NCI-H146 (cell line): ENCODE results near the gene ZMYND19.
"Not testable (repeated sequence)": the region's sequence is repeated elsewhere in the genome, so short reads cannot be mapped to it uniquely, and the experiment has no call there.

ENCODE experiments used
- DNase-seq: peaks from one replicate; lab custom pipeline; 2025; lab: John Stamatoyannopoulos, UW

ZMYND19 gene

DNA sequence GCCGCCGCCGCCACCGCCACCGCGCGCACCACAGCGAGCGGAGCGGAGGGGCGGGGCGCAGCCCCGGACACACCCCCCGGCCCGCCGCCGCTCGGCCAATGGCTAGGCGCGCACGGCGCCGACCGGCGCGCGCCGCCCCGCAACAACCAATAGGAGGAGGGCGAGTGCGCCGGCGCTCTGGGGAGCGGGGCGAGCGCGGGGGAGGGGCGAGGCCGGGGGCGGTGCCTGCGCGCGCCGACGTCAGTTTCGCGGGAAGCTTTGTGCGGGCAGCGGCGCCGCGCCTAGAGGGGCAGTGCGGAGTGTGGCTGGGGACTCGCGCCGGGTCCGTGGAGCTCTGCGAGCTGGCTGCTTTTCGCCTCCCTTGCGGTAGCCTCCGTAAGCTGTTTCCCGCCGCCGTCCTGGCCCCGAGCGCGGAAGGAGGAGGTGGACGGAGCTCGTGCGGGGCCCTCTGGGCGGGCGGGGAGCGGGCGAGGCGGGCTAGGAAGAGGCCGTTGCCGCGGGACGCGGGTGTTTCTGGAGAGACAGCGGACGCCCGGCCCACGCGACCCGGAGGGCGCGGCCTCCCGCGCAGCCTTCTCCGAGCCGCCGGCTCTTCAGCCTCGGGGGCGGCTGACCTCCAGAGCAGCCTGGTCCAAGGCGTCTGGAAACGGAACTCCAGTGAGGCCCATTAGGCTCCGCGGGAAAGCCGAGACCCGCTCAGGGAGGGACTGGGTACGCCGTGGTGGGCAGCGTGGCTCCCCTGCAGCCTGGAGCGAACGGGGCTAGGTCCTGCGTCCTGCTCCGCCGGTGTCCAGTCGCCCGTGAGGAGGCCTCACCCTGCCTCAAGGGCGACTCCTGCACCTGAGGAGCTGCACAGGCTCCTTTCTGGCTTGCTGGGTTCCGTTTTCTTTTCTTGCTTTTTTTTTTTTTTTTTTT lies at the start of gene ZMYND19:
ZMYND19 (minus strand) TSS at position 44 of the 915 bp plus-strand sequence. CDS start 249 bp downstream, outside the sequence.
- peak; percentile 78 for DNase-seq

DNA sequence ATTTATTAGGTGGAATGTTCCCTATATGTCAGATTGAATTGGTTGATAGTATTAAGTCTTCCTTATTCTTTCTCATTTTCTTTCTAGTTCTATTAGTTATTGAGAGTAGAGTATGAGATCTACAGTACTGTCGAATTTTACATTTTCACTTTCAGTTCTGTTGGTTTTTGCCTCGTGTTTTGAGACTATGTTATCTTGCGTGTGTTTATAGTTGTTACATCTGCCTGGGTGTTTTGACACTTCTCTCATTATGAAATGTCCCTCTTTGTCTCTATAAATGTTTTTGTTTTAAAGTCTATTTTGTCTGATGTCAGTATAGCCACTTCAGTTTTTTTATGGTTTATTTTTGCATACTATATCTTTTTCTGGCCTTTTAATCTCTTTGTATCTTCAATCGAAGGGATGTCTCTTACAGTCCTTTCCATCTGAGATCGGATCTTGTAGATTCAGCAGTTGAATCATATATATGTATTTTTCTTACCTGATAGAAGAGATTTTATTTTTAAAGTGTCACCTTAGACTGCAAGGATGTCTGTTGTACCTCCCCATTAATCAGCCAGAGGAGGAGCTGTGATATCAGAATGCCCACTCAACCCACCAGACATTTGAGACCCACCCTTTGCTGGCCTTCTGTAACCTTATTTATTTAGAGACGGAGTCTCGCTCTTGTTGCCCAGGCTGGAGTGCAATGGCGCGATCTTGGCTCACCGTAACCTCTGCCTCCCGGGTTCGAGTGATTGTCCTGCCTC lies 49.2 kb upstream of the ZMYND19 start:
- DNase-seq, result no peak

DNA sequence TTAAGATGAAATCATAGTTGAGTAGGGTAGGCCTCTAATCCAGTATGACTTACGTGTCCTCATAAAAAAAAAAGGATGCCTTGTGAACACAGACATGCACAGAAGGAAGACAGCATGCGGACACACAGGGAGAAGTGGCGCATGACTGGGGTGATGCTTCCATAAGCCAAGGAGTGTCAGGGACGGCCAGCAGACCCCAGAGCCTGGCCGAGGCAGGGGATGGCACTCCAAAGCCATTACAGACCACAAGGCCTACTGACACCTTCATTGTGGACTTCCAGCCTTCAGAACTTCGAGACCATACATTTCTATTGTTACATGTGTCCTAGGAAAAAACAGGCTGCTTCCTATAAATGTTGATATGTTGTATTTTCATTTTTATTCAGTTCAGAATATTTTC lies 48.4 kb upstream of the ZMYND19 start:
- no peak for DNase-seq

DNA sequence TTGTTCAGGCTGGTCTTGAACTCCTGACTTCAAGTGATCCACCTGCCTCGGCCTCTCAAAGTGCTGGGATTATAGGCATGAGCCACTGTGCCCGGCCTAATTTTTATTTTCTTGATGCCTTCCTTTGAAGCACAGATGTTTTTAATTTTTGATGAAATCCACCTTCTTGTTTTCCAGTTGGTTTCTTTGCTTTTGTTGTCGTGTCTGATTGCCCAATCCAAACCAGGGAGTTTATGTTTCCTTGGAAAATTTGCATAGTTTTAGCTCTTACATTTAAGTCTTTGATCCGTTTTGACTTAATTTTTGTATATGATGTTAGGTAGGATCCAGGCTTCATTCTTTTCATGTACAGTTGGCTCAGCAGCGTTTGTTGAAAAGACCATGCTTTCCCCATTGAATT lies 43.7 kb upstream of the ZMYND19 start:
- DNase-seq, result no peak

DNA sequence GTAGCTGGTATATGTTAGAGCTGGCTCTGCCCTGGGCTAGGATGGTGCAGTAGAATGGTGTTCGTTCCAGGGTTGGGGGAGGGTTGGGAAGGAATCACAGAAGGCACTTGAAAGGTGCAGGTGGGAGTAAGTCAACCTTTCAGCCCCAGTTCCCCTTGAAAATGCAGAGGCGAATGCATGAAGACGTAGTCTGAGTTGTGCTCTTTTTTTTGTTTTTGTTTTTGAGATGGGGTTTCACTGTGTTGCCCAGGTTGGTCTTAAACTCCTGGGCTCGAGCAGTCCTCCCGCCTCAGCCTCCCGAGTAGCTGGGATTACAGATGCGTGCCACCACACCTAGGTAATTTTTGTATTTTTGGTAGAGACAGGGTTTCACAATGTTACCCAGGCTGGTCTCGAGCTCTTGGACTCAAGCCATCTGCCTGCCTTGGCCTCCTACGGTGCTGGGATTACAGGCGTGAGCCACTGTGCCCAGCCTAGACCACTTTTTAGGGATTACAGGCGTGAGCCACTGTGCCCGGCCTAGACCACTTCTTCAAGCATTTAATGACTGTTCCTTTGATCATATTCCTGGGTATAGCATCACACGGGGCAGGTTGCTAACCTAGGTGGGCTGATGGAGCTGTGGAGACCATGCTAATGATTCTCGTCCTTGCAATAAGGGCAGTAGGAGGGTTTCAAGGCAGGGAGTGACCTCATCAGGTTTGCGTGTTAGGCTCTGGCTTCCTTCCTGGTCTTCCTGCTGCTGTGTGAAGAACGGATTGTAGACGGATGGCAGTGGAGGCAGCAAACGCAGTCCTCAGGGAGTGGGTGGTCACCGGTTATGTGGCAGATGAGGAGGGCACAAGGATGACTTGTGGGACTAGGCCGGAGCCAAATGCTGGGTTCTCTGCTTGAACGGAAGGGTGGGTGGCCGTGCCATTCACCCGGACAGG lies 42.2 kb upstream of the ZMYND19 start:
- no peak for DNase-seq

DNA sequence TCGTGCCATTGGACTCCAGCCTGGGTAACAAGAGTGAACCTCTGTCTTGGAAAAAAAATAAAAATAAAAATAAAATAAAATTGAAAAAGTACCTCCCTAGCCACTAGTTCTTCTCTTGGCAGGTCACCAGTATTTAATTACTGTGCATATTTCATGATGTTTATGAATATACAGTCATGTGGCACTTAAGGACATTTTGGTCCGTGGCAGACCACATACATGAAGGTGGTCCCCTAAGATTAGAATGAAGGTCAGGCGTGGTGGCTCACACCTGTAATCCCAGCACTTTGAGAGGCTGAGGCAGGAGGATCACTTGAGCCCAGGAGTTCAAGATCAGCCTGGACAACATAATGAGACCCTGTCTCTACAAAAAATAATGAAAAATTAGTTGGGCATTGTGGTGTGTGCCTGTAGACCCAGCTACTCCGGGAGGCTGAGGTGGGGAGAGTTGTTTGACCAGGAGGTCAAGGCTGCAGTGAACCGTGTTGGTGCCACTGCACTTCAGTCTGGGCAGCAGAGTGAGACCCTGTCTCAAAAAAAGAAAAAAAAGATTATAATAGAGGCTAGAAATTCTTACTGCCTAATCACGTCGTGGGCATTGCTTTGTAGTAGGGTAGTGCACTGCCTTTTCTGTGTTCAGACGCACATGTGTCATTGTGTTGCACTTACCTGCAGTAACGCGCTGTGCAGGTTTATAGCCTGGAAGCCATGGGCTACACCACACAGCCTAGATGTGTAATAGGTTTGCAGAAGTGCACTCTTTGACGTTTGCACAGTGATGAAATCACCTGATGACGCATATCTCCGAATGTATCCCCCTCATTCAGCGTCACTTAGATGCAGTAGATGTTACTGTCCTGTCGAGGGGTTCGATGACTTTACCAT lies 41.3 kb upstream of the ZMYND19 start:
- DNase-seq, result no peak

DNA sequence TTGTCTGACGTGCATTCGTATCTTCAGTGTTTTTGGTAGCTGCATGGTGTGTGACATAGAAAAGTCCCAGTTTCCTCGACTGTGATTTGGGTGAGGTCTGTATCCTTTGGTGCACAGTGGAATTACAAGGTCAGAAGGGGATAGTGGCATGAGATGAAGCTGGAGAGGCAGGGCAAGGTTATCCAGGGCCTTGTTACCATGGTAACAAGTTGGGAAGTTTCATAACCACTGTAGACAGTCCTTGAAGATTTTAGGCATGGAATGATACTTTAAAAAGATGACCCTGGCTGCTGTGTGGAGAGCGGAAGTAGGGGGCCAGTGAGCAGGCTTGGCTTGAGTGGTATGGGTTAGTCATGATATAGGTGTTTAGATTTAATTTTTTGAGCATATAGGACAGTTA lies 40.4 kb upstream of the ZMYND19 start:
- DNase-seq, result no peak

DNA sequence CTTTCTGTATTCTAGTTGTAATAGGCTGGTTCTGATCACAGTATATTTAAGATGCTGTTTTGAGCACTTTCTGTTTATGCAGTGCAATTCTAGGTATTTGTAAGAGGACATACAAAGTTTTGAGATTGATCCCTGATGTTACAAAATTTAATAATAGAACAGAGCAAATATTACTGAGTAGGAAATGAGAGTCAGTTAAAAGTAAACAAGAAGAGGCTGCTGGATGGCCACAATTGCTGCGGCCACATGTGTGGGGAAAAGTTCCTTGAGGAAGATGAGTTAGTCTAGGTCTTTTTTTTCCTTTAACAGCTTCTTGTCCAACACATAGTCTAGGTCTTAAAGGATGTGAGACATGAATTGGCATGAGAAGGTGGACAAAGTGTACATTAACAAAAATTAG lies 39.8 kb upstream of the ZMYND19 start:
- no peak for DNase-seq

DNA sequence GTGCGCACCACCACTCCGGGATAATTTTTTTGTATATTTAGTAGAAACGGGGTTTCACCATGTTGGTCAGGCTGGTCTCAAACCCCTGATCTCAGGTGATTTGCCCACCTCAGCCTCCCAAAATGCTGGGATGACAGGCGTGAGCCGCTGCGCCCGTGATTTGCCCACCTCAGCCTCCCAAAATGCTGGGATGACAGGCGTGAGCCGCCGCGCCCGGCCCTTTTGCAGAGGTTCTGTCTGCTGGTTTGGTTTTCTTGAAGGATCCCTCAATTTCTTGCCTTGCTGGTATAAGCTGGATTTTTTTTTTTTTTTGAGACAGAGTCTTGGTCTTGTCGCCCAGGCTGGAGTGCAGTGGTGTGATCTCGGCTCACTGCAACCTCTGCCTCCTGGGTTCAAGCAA lies 37.1 kb upstream of the ZMYND19 start:
- DNase-seq, result not testable (repeated sequence)

DNA sequence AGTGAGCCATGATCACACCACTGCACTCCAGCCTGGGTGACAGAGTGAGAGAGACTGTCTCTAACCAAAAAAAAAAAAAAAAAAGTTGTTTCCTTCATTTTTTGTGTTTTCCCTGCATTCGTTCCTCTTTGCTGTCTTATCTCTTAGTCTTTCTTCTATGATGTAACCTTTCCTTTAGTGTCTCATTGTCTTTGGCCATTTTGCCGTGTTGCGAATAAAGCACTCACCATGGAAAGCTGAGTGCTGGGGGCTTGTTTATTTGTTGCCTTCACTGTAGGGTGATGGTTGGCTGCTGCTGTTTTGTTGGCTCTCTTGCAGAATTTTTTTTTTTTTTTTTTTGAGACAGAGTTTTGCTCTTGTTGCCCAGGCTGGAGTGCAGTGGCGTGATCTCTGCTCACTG lies 36.2 kb upstream of the ZMYND19 start:
- DNase-seq, result no peak

DNA sequence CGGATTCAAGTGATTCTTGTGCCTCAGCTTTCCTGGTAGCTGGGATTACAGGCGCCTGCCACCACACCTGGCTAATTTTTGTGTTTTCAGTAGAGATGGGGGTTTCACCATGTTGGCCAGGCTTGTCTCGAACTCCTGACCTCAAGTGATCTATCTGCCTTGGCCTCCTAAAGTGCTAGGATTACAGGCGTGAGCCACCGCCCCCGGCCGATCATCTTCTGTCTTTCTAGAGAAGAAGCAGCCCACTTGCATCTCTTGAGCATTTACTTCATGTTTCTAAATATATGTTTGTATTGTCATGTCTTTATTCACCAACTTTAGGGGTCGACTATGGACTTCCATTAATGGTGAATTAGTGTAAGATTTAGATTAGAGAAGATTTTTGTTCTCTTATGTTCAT lies 31.9 kb upstream of the ZMYND19 start:
- DNase-seq, result not testable (repeated sequence)

DNA sequence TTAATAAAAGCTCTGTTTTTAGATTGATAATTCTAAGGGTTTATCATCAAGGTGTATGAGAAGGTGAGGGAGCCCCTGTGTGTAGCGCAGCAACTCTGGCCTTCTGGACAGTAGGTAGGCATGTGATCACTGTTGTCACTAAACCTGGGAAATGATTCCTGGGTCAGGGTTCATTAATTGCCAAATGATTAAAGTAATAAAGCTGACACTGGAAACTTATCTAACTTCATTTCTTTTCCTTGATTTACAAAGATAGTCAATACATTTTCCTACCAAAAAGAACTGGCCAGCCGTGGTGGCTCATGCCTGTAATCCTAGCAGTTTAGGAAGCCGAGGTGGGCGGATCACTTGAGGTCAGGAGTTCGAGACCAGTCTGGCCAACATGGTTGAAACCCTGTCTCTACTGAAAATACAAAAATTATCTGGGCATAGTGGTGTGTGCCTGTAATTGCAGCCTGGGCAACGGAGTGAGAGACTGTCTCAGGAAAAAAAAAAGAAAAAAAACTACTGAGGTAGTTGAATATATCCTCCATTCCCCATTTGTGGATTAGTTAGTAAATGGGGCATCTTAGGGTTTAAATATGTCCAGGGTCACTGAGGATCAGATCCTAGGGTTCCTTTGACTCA lies 30.9 kb upstream of the ZMYND19 start:
- DNase-seq, result no peak

DNA sequence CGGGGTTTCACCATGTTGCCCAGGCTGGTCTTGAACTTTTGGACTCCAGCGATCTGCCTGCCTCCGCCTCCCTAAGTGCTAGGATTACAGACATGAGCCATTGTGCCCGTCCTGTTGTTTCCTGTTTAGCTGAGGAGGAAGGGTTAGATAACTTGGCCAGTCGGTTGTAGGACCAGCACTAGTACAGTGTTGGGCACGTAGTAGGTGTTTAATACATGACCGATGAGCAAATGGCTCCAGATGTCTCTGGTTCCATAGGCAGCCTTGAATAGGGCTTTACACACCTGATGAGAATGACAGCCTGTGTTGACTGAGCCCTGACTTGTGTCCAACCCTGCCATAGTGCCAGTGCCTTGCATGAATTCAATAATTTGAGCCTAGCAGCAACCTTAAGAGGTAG lies 30.3 kb upstream of the ZMYND19 start:
- no peak for DNase-seq

DNA sequence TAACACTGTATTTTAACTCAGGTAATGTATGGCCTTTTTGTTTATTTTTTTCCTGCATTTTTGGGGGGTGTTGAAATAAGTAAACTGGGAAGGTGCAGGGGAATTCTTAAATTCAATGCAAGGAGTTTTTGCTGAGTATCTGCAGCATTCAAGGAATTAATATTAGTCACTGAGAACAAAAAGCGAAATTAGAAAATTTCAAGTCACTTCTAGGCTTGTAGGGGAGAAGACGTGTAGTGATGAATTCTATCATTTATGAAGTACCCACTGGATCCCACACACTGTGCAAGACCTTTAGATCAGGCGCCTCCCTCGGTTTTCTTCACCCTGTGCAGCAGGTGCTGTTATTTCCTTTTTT lies 29.7 kb upstream of the ZMYND19 start:
- DNase-seq, result no peak

DNA sequence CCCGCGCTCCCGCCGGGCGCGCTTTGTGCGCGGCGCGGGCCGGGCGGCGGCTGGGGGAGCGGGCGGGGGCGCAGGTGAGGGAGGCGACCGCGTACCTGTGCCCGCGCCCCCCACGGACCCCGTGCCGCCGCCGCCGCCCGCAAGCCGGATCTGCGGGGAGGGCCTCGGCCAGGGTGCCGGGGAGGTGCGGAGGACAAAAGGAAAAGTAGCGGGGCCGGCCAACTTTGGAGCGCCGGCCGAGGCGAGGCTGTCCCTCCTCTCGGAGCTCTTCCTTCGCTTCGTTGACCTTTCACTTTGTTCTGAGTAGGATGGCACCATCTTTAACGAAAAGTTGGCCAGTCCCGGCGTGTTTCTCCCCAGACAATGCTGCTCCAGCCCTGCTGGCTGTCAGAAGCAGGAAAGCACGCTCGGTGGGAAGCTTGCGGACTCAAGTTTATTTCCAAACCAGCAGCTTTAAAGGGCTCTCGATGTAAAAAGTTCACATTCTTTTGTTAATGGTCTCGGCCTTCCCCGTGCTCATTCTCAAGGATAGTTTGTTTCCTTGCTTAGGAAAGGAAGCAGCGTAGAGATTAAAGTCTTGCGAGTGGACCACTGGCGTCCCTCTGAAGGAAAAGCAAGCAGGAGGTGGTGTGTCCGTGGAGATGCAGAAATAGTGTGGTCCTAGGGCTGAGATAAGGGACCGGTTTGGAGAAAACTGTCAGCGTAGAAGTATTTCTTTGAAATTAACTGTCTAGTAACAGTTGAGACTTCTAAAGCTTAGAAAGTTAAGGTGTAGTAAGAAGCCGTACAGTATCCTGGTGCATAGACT lies 29.1 kb upstream of the ZMYND19 start:
- peak; percentile 14 for DNase-seq

DNA sequence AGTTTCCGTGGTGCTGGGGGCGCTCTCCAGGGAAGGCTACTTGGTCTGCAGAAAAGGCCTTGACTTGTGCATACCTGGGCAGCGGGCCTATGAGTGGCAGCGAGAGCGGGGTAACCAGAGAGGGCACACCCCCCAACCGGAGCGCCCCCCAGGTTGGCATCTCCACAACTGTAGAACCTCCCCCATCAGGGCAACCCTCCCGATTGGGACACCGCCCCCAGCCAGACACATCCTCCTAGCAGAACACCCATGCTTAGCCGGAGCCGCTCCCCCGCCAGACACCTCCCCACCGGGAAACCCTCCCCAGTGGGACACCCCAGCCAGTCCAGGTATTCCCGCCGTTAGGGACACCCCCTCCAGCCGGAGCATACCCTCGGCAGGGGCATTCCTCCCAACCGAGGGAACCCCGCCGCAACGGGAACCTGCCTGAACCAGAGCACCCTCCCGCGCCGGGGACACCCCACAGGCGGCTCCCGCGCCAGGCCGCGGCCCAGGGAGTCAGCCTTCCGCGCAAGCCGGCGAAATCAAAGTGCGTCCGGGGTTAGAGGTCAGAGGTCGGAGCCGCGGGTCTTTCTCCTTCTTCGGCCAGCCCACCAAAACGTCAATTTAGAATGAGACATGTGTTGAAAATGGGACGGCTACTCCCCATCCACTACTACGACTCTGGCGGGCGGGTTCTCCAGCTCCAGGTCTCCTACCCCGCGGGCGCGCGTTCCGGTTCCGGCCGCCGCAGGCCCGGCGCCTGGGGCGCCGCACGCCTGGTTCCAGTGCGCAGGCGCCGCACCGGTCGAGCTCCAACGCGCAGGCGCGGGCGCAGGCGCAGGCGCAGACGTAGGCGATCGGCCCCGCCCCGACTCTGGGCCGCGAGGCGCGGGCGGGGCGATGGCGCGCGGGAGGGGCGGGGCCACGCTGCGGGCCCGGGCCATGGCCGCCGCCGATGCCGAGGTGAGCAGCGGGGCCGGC lies 28.1 kb upstream of the ZMYND19 start, which contains the start of gene EHMT1:
EHMT1 (plus strand) TSS at position 901 of the 963 bp plus-strand sequence; CDS start at position 925, 24 bp downstream.
- peak; percentile 84 for DNase-seq

DNA sequence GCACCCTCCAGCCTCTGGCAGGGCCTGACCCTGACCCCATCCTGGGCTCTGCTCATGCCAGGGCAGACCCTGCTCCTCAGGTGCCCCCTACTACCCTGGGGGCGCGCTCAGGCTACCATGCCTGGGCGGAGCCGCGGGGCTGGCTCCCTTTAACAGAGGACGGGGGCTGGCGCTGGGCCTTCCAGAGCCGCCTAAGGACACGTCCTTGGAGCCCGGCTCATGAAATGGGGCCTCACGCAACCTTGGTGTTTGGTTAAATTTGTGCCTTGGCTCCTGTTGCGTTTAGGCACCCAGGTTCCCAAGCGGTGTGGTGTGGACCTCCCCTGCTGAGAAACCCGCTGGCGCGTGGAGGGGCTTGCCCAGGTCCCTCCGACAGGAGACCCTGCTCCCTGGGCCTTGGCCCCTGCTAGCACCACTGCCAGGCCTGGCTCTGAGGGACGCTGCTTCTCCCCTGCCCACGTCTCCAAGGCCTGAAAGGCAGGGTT lies 25.1 kb upstream of the ZMYND19 start:
- DNase-seq, result no peak
